PC-3 (cell line): Measurements from ENCODE around the gene UFD1. TPM values are rescaled to one million over a fixed set of nuclear protein-coding genes. Genes with fewer than 3 reads are reported as not detected.

Experiments
- ATAC-seq: fragments of 200-7000 bp; cut with Tn5 transposase; 2 replicates; pipeline ENCODE4 v1.9.1; 2020; ENCODE audit warnings: mild to moderate bottlenecking, moderate library complexity
- BruUV-seq: library from RNA; stranded (reverse); fragments of 400-500 nt; replicated peaks from 2 replicates; lab custom pipeline; 2021; lab: Mats Ljungman, UMichigan
- CTCF ChIA-PET: fragments of 300-600 bp; sonication (Branson Sonifier 250); formaldehyde crosslinking; loops from one replicate; lab custom pipeline; 2022; ENCODE audit warnings: antibody characterized with exemption; lab: Charles Lee
- POLR2A ChIA-PET: fragments of 300-600 bp; sonication (Branson Sonifier 250); formaldehyde crosslinking; loops from one replicate; lab custom pipeline; 2022; ENCODE audit warnings: antibody characterized with exemption; ENCODE audit not compliant: unreplicated experiment; lab: Charles Lee
- DNase-seq: peaks from one replicate; pipeline ENCODE4 v3.0.0-alpha.2; 2015
- H2AFZ ChIP-seq: fragments of 300-600 bp; sonication (generic); 2 replicates; pipeline ENCODE4 v1.6.0; 2016; ENCODE audit warnings: antibody characterized with exemption, low read length
- H3F3A ChIP-seq: fragments of 300-600 bp; sonication (generic); one replicate; pipeline ENCODE4 v1.6.0; 2017; ENCODE audit warnings: antibody characterized with exemption, low read length, control low read depth, mild to moderate bottlenecking; ENCODE audit not compliant: unreplicated experiment
- H3K27ac ChIP-seq: fragments of 300-600 bp; sonication (generic); 2 replicates; pipeline ENCODE4 v1.5.1; 2016; ENCODE audit warnings: mild to moderate bottlenecking, low read length
- H3K27me3 ChIP-seq: fragments of 300-600 bp; sonication (generic); 2 replicates; pipeline ENCODE4 v1.6.1; 2016; ENCODE audit warnings: low read length, mixed read lengths
- H3K36me3 ChIP-seq: fragments of 300-600 bp; sonication (generic); 2 replicates; pipeline ENCODE4 v1.6.1; 2016; ENCODE audit warnings: low read depth, mixed run types, low read length, mixed read lengths
- H3K4me1 ChIP-seq: fragments of 300-600 bp; sonication (generic); 2 replicates; pipeline ENCODE4 v1.5.1; 2016; ENCODE audit warnings: low read length; ENCODE audit not compliant: insufficient read depth
- H3K4me2 ChIP-seq: fragments of 300-600 bp; sonication (generic); 2 replicates; pipeline ENCODE4 v1.6.0; 2016; ENCODE audit warnings: low read length
- H3K4me3 ChIP-seq: fragments of 300-600 bp; sonication (generic); 2 replicates; pipeline ENCODE4 v1.5.1; 2016; ENCODE audit warnings: mild to moderate bottlenecking, low read length, mixed read lengths
- H3K79me2 ChIP-seq: fragments of 300-600 bp; sonication (generic); 2 replicates; pipeline ENCODE4 v1.6.1; 2017; ENCODE audit warnings: low read length, mixed read lengths
- H3K9ac ChIP-seq: fragments of 300-600 bp; sonication (generic); 2 replicates; pipeline ENCODE4 v1.6.0; 2016; ENCODE audit warnings: mild to moderate bottlenecking, low read length
- H3K9me2 ChIP-seq: fragments of 300-600 bp; sonication (generic); replicated peaks from 2 replicates; pipeline ENCODE4 v1.6.1; 2016; ENCODE audit warnings: mixed run types, low read length, mixed read lengths
- H3K9me3 ChIP-seq: fragments of 300-600 bp; sonication (generic); 2 replicates; pipeline ENCODE4 v1.6.1; 2016; ENCODE audit warnings: low read length, mixed read lengths
- H4K20me1 ChIP-seq: fragments of 300-600 bp; sonication (generic); 2 replicates; pipeline ENCODE4 v1.6.1; 2016; ENCODE audit warnings: low read length, mixed read lengths
- EZH2 ChIP-seq: fragments of 300-600 bp; sonication (generic); IDR thresholded peaks from one replicate; pipeline ENCODE4 v1.6.1; 2017; ENCODE audit warnings: antibody characterized with exemption, mild to moderate bottlenecking, low read length; ENCODE audit not compliant: unreplicated experiment
- EZH2phosphoT487 ChIP-seq: fragments of 300-600 bp; sonication (generic); IDR thresholded peaks from 2 replicates; pipeline ENCODE4 v1.6.1; 2018; ENCODE audit warnings: mild to moderate bottlenecking, antibody characterized with exemption, low read length, borderline replicate concordance
- intact Hi-C: fragments of 100-400 bp; cut with micrococcal nuclease; formaldehyde crosslinking; loops from 2 replicates; pipeline ENCODE4 v1.9.0; 2023
- total RNA-seq: library from RNA; depleted of rRNA; stranded (reverse); fragments of >200 nt; gene quantifications from 2 replicates; pipeline ENCODE4 v1.2.3, GENCODE V29; 2014
- TF ChIP-seq, protein P1 (sequence below): fragments of 300-600 bp; sonication (generic); conservative IDR thresholded peaks from 2 replicates; pipeline ENCODE4 v1.5.1; 2017; ENCODE audit warnings: antibody characterized with exemption, low read depth, mild to moderate bottlenecking, low read length

UFD1 gene
- total RNA-seq, 1 experiment from 2014 or later, result 92.6 TPM

DNA sequence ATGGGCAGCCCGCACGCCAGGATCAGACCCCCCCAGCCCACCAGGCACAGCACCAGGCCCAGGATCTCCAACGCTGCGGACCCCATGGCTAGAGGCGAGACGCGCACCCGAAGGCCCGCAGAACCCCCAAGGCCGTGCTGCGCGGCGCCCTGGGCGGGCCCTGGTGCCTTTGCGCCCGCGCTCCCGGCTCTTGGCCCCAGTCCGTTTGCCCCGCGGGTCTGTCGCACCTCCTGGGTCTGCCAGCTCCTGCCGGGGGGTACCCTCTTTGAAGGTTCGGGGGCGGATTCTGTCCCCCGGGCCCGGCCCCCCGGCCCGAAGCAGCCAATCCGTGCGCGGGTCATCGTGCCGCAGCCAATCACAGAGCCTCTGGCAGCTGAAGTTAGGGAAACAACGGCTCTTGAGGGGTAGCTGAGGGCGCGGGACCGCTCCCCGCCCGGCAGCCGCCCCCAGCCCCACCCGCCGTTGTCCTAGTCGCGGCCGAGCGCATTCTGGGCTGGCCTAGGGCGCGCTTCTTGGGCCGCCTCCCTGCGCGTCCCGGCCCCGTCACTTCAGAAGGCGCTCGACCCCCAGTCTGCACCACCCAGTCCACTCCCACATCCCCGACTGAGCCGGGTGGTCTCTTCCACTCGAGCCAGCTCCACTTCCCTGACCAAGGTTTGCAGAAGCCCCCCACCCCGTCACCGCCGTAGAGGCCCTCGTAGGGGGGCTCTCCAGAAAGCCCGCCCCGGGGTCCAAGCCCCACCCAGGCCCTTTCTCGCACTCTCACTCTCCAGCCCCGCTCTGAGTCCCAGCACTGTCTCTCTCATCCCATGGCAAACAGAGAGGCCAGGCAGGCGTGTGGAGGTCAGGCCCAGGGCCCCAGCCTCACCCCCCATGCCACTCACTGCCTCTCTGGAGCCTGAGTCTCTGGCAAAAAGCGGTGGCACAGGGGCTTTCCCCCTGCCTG, 45.5 kb upstream of the UFD1 start, which contains the start of gene CLDN5:
CLDN5 (minus strand) TSS at position 241 of the 946 bp plus-strand sequence; CDS start at position 86, 155 bp downstream.
- CTCF ChIA-PET, result no interaction called here
- Histone ChIP-seq H3K27me3 (no peaks in the 10 kb centered on the region), H3K79me2 (no peaks in the 10 kb centered on the region), H3K4me3 (no peak within 1 kb of the TSS), H4K20me1 (no peaks in the 10 kb centered on the region), H3K9me2 (no peaks in the 10 kb centered on the region), H3F3A (no peaks in the 10 kb centered on the region), H3K9ac (no peak within 1 kb of the TSS), H3K4me1 (peaks cover 11% of the 10 kb centered on the region), H2AFZ (no peak within 1 kb of the TSS), H3K9me3 (no peaks in the 10 kb centered on the region), H3K36me3 (no peaks in the 10 kb centered on the region), H3K27ac (no peak within 1 kb of the TSS), H3K4me2 (no peak within 1 kb of the TSS)
- intact Hi-C loops, result no loop called here
- ATAC-seq, result no peak
- no TSS peak for BruUV-seq
- POLR2A ChIA-PET, result no interaction called here
- TF ChIP-seq, protein P1, sequence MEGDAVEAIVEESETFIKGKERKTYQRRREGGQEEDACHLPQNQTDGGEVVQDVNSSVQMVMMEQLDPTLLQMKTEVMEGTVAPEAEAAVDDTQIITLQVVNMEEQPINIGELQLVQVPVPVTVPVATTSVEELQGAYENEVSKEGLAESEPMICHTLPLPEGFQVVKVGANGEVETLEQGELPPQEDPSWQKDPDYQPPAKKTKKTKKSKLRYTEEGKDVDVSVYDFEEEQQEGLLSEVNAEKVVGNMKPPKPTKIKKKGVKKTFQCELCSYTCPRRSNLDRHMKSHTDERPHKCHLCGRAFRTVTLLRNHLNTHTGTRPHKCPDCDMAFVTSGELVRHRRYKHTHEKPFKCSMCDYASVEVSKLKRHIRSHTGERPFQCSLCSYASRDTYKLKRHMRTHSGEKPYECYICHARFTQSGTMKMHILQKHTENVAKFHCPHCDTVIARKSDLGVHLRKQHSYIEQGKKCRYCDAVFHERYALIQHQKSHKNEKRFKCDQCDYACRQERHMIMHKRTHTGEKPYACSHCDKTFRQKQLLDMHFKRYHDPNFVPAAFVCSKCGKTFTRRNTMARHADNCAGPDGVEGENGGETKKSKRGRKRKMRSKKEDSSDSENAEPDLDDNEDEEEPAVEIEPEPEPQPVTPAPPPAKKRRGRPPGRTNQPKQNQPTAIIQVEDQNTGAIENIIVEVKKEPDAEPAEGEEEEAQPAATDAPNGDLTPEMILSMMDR, result no peak
- TF ChIP-seq EZH2 (no peak), EZH2phosphoT487 (no peak)
- DNase-seq, result no peak

DNA sequence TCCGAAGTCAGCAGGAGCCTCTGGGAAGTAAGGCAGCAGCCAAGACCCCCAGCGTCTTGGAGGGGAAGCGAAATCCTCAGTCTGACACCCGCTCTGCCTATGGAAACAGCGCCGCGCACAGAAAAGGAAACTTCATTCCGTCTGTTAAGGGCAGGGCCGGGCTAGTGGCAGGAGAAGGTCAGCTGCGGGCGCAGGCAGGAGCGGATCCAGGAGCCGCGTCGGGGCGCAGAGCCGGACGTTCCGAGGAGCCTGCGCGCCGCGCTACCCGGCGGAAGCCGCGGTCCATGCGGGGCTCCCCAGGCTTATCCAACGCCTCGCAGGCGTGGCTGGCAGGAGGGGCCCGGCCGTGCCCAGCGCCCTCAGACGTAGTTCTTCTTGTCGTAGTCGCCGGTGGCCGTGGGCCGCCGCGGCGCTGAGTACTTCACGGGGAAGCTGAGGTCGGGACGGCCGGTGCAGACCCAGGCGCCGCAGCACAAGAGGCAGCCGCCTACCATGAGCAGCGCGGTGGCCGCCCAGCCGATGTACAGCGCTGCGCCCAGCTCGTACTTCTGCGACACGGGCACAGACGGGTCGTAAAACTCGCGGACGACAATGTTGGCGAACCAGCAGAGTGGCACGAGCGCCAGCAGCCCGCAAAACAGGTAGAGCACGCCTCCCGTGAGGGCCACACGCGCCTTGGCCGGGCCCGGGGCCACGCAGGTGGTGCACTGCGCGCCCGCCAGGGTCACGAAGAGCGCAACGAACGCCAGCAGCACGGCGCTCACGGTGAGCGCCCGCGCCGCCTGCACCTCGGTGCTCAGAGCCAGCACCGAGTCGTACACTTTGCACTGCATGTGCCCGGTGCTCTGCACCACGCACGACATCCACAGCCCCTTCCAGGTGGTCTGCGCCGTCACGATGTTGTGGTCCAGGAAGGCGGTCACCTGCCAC, 44.5 kb upstream of the UFD1 start:
- H3K79me2 ChIP-seq, result no peaks in the 10 kb centered on the region
- H3K4me2 ChIP-seq, result no peak overlapping the region
- no peaks in the 10 kb centered on the region for H3K36me3 ChIP-seq
- H3K4me1 ChIP-seq, result peaks cover 11% of the 10 kb centered on the region
- no peaks in the 10 kb centered on the region for H4K20me1 ChIP-seq
- no peak overlapping the region for H3K27ac ChIP-seq
- ATAC-seq, result no peak
- DNase-seq, result no peak
- H3F3A ChIP-seq, result no peaks in the 10 kb centered on the region
- H3K9ac ChIP-seq, result no peak overlapping the region
- no peak overlapping the region for H3K4me3 ChIP-seq
- no peaks in the 10 kb centered on the region for H3K9me2 ChIP-seq
- no TSS peak for BruUV-seq
- H3K27me3 ChIP-seq, result no peaks in the 10 kb centered on the region
- no peak overlapping the region for H2AFZ ChIP-seq
- intact Hi-C loops, result no loop called here
- no peak for TF ChIP-seq EZH2phosphoT487
- TF ChIP-seq, protein P1, result no peak
- no peak for TF ChIP-seq EZH2
- CTCF ChIA-PET, result no interaction called here
- no peaks in the 10 kb centered on the region for H3K9me3 ChIP-seq
- POLR2A ChIA-PET, result no interaction called here
